Astrocyte (in vitro differentiated cells and primary cell): ENCODE measurements around the gene ATP6AP2. TPM values are rescaled to one million over a fixed set of nuclear protein-coding genes. Genes with fewer than 3 reads are reported as not detected.
A peak's percentile ranks its signal among the peaks of the same experiment; 100 is the strongest.
"Not testable (repeated sequence)": the region's sequence is repeated elsewhere in the genome, so short reads cannot be mapped to it uniquely, and the experiment has no call there.

ENCODE experiments used
- DNase-seq: peaks from one replicate; pipeline ENCODE4 v3.0.0-alpha.2; 2010; ENCODE audit warnings: low read depth
- FAIRE-seq: peaks from 2 replicates; lab custom pipeline; 2011; peaks lifted over from hg19 to GRCh38; lab: Jason Lieb, UNC
- H2AFZ ChIP-seq: 2 replicates; pipeline ENCODE4 v1.6.0; 2012; ENCODE audit warnings: low read depth, low read length, inconsistent platforms
- H3K27ac ChIP-seq: 2 replicates; pipeline ENCODE4 v1.5.1; 2011; ENCODE audit warnings: low read depth, low read length, inconsistent platforms
- H3K27me3 ChIP-seq: 2 replicates; pipeline ENCODE4 v1.6.0; 2011; ENCODE audit warnings: low read length, inconsistent platforms; ENCODE audit not compliant: insufficient read depth
- H3K36me3 ChIP-seq: 2 replicates; pipeline ENCODE4 v1.5.1; 2011; ENCODE audit warnings: low read length, inconsistent platforms; ENCODE audit not compliant: insufficient read depth
- H3K4me1 ChIP-seq: 2 replicates; pipeline ENCODE4 v1.5.1; 2011; ENCODE audit warnings: low read length, inconsistent platforms; ENCODE audit not compliant: insufficient read depth
- H3K4me2 ChIP-seq: 2 replicates; pipeline ENCODE4 v1.6.0; 2012; ENCODE audit warnings: low read length, inconsistent platforms
- H3K4me3 ChIP-seq: 2 replicates; pipeline ENCODE4 v1.5.1; 2011; ENCODE audit warnings: low read depth, mild to moderate bottlenecking, low read length, inconsistent platforms; ENCODE audit not compliant: insufficient read depth
- H3K79me2 ChIP-seq: 2 replicates; pipeline ENCODE4 v1.6.0; 2012; ENCODE audit warnings: mild to moderate bottlenecking, low read length, inconsistent platforms; ENCODE audit not compliant: insufficient read depth
- H3K9ac ChIP-seq: 2 replicates; pipeline ENCODE4 v1.6.0; 2012; ENCODE audit warnings: mild to moderate bottlenecking, low read length, inconsistent platforms
- H3K9me3 ChIP-seq: 2 replicates; pipeline ENCODE4 v1.5.1; 2012; ENCODE audit warnings: low read depth, mild to moderate bottlenecking, low read length, inconsistent platforms; ENCODE audit not compliant: insufficient read depth
- H4K20me1 ChIP-seq: 2 replicates; pipeline ENCODE4 v1.6.0; 2012; ENCODE audit warnings: low read length, inconsistent platforms; ENCODE audit not compliant: insufficient read depth
- H3K27ac Mint-ChIP-seq: one replicate; pipeline ENCODE4 v1.8.0; 2021; ENCODE audit warnings: mild to moderate bottlenecking, mixed read lengths; ENCODE audit not compliant: unreplicated experiment
- H3K27me3 Mint-ChIP-seq: one replicate; pipeline ENCODE4 v1.8.0; 2021; ENCODE audit warnings: low read depth, mixed read lengths; ENCODE audit not compliant: unreplicated experiment
- H3K36me3 Mint-ChIP-seq: one replicate; pipeline ENCODE4 v1.8.0; 2021; ENCODE audit warnings: low read depth, mixed read lengths; ENCODE audit not compliant: unreplicated experiment
- H3K4me1 Mint-ChIP-seq: one replicate; pipeline ENCODE4 v1.8.0; 2021; ENCODE audit warnings: low read depth, mixed read lengths; ENCODE audit not compliant: unreplicated experiment
- H3K4me3 Mint-ChIP-seq: one replicate; pipeline ENCODE4 v1.8.0; 2021; ENCODE audit warnings: mild to moderate bottlenecking, moderate library complexity, mixed read lengths; ENCODE audit not compliant: unreplicated experiment
- H3K9me3 Mint-ChIP-seq: one replicate; pipeline ENCODE4 v1.8.0; 2021; ENCODE audit warnings: mild to moderate bottlenecking, mixed read lengths; ENCODE audit not compliant: unreplicated experiment
- EZH2 ChIP-seq: IDR thresholded peaks from 2 replicates; pipeline ENCODE4 v1.6.1; 2012; ENCODE audit warnings: mild to moderate bottlenecking, low read length, inconsistent platforms; ENCODE audit not compliant: insufficient read depth
- total RNA-seq: library from RNA; stranded (reverse); gene quantifications from 2 replicates; pipeline ENCODE4 v1.2.1, GENCODE V29; 2021
- TF ChIP-seq, protein P1 (sequence below): IDR thresholded peaks from 2 replicates; pipeline ENCODE4 v1.5.1; 2011; ENCODE audit warnings: low read depth, mild to moderate bottlenecking, inconsistent platforms, low read length, moderate library complexity; ENCODE audit not compliant: insufficient read depth

ATP6AP2 gene
- total RNA-seq, 1 donor from 2014 or later, result 153 TPM

- Mint-ChIP-seq H3K9me3 (no peaks in the 10 kb centered on the region), H3K4me3 (no peak overlapping the region), H3K4me1 (peaks cover 6% of the 10 kb centered on the region), H3K36me3 (no peaks in the 10 kb centered on the region), H3K27ac (no peak overlapping the region), H3K27me3 (no peaks in the 10 kb centered on the region)
- FAIRE-seq (peak; percentile 70), DNase-seq (no peak)
- Histone ChIP-seq H3K79me2 (no peaks in the 10 kb centered on the region), H3K4me1 (no peaks in the 10 kb centered on the region), H3K36me3 (no peaks in the 10 kb centered on the region), H4K20me1 (no peaks in the 10 kb centered on the region), H3K4me2 (no peak overlapping the region), H2AFZ (no peak overlapping the region), H3K9ac (no peak overlapping the region), H3K4me3 (no peak overlapping the region), H3K9me3 (no peaks in the 10 kb centered on the region), H3K27ac (no peak overlapping the region), H3K27me3 (no peaks in the 10 kb centered on the region)
- TF ChIP-seq EZH2, result no peak
- TF ChIP-seq, protein P1, sequence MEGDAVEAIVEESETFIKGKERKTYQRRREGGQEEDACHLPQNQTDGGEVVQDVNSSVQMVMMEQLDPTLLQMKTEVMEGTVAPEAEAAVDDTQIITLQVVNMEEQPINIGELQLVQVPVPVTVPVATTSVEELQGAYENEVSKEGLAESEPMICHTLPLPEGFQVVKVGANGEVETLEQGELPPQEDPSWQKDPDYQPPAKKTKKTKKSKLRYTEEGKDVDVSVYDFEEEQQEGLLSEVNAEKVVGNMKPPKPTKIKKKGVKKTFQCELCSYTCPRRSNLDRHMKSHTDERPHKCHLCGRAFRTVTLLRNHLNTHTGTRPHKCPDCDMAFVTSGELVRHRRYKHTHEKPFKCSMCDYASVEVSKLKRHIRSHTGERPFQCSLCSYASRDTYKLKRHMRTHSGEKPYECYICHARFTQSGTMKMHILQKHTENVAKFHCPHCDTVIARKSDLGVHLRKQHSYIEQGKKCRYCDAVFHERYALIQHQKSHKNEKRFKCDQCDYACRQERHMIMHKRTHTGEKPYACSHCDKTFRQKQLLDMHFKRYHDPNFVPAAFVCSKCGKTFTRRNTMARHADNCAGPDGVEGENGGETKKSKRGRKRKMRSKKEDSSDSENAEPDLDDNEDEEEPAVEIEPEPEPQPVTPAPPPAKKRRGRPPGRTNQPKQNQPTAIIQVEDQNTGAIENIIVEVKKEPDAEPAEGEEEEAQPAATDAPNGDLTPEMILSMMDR, result no peak
Observed at GRCh38 chrX:40571600-40571999, 9.2 kb upstream of the ATP6AP2 start.

- peaks cover 6% of the 10 kb centered on the region for H3K4me1 Mint-ChIP-seq
- FAIRE-seq (peak; percentile 43), DNase-seq (no peak)
- H3K4me3 Mint-ChIP-seq, result no peak overlapping the region
- H3K27ac Mint-ChIP-seq, result no peak overlapping the region
- Histone ChIP-seq H3K4me1 (no peaks in the 10 kb centered on the region), H3K79me2 (no peaks in the 10 kb centered on the region), H4K20me1 (no peaks in the 10 kb centered on the region), H3K36me3 (no peaks in the 10 kb centered on the region), H3K9ac (no peak overlapping the region), H3K9me3 (no peaks in the 10 kb centered on the region), H2AFZ (no peak overlapping the region), H3K4me2 (no peak overlapping the region), H3K4me3 (no peak overlapping the region), H3K27me3 (no peaks in the 10 kb centered on the region), H3K27ac (no peak overlapping the region)
- H3K9me3 Mint-ChIP-seq, result no peaks in the 10 kb centered on the region
- no peak for TF ChIP-seq EZH2
- TF ChIP-seq, protein P1, result peak; percentile 41
- no peaks in the 10 kb centered on the region for H3K27me3 Mint-ChIP-seq
- no peaks in the 10 kb centered on the region for H3K36me3 Mint-ChIP-seq
Observed at GRCh38 chrX:40573763-40574162, 7.0 kb upstream of the ATP6AP2 start.

DNA sequence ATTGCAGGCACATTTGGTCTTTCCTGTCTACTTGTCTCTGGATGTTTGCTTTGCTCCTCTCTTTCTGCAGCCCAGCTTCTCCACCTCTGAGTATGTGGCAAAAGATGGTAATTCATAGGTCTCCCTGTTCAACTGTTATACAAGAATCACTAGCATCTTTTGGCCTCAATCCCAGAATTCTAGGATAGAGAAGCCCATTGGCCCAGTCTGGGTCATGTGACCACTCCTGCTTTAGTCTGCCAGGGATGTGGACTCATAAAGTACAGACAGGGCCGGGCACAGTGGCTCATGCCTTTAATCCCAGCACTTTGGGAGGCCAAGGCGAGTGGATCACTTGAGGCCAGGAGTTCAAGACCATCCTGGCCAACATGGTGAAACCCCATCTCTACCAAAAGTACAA, 5.4 kb upstream of the ATP6AP2 start:
- not testable (repeated sequence) for H3K79me2 ChIP-seq, H3K9me3 ChIP-seq, H3K9me3 Mint-ChIP-seq, H3K4me1 Mint-ChIP-seq, H3K36me3 Mint-ChIP-seq, H3K4me3 Mint-ChIP-seq, H3K27me3 ChIP-seq, H3K9ac ChIP-seq, H3K27ac ChIP-seq, H3K4me2 ChIP-seq, H3K4me1 ChIP-seq, H3K4me3 ChIP-seq, H3K27ac Mint-ChIP-seq, H4K20me1 ChIP-seq, H3K27me3 Mint-ChIP-seq, FAIRE-seq, H2AFZ ChIP-seq, H3K36me3 ChIP-seq
- peak; percentile 21 for DNase-seq
